Measurements from ENCODE around the gene C19orf38.

The C19orf38 gene

GRCh38 chr19:10878253-10878652 is 30.0 kb downstream of the C19orf38 start:
- DNase-seq, result no peak

GRCh38 chr19:10881403-10882107 is 33.3 kb downstream of the C19orf38 start:
- DNase-seq, result no peak

GRCh38 chr19:10882108-10882457 is 33.9 kb downstream of the C19orf38 start:
- DNase-seq, result no peak

GRCh38 chr19:10884274-10884673 is 36.1 kb downstream of the C19orf38 start:
- no peak for DNase-seq

GRCh38 chr19:10885201-10886169 is 37.3 kb downstream of the C19orf38 start:
- DNase-seq, result no peak

GRCh38 chr19:10887616-10888367 is 39.6 kb downstream of the C19orf38 start:
- DNase-seq, result no peak

- DNase-seq, result no peak
These were observed 40.2 kb downstream of the C19orf38 start for GRCh38 chr19:10888421-10888866.

GRCh38 chr19:10889880-10890279 is 41.7 kb downstream of the C19orf38 start:
- DNase-seq, result no peak

- no peak for DNase-seq
These were observed 43.3 kb downstream of the C19orf38 start for GRCh38 chr19:10891405-10892086.

- no peak for DNase-seq
These were observed 44.0 kb downstream of the C19orf38 start for GRCh38 chr19:10892256-10892655.

- DNase-seq, result no peak
These were observed 46.6 kb downstream of the C19orf38 start for GRCh38 chr19:10894911-10895213.

GRCh38 chr19:10895363-10895762 is 47.1 kb downstream of the C19orf38 start:
- no peak for DNase-seq

GRCh38 chr19:10895920-10896319 is 47.7 kb downstream of the C19orf38 start:
- DNase-seq, result no peak

GRCh38 chr19:10896851-10897526 is 48.8 kb downstream of the C19orf38 start:
- DNase-seq, result no peak

- DNase-seq, result no peak
These were observed 50.4 kb downstream of the C19orf38 start for GRCh38 chr19:10898633-10899032.

- no peak for DNase-seq
These were observed 51.0 kb downstream of the C19orf38 start for GRCh38 chr19:10899151-10899653.

GRCh38 chr19:10907925-10908324 is 59.7 kb downstream of the C19orf38 start:
- DNase-seq, result no peak

GRCh38 chr19:10908380-10908960 is 60.3 kb downstream of the C19orf38 start:
- DNase-seq, result no peak

GRCh38 chr19:10911579-10912363 is 63.6 kb downstream of the C19orf38 start:
- no peak for DNase-seq

- DNase-seq, result no peak
These were observed 64.4 kb downstream of the C19orf38 start for GRCh38 chr19:10912619-10913018.

Measured in activated gamma-delta T cell (primary cell).